ENCODE data around the gene CCM2.
"Not testable (repeated sequence)": the region's sequence is repeated elsewhere in the genome, so short reads cannot be mapped to it uniquely, and the experiment has no call there.

CCM2 gene

GRCh38 chr7:45007571-45008328 lies 7.7 kb downstream of the CCM2 start:
- DNase-seq = no peak

- DNase-seq = no peak
Observed at GRCh38 chr7:45013465-45013967, 13.5 kb downstream of the CCM2 start.

DNA sequence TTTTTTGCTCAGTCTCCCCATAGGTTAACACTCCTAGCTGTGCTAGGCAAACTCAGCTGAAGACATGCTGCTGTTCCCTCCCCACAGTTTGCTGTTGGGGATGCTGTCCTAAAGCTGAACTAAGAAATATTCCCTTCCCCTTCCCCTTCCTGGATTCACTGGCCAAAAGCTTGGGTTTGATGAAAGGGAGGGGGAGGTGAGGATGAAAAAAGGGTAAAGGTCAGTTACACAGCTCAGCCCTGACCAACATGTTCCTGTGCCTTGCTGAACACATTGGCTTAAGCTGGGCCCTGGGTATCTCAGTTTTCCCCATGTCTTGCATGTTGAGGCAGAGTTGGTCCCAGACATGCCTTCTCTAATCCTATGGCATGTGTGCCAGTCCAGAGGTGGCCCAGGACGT lies 15.3 kb downstream of the CCM2 start:
- DNase-seq = no peak

GRCh38 chr7:45017253-45017652 lies 17.3 kb downstream of the CCM2 start:
- no peak for DNase-seq

GRCh38 chr7:45020915-45021314 lies 20.9 kb downstream of the CCM2 start:
- no peak for DNase-seq

GRCh38 chr7:45021604-45022296 lies 21.7 kb downstream of the CCM2 start:
- no peak for DNase-seq

- DNase-seq = no peak
Observed at GRCh38 chr7:45024126-45024744, 24.2 kb downstream of the CCM2 start.

DNA sequence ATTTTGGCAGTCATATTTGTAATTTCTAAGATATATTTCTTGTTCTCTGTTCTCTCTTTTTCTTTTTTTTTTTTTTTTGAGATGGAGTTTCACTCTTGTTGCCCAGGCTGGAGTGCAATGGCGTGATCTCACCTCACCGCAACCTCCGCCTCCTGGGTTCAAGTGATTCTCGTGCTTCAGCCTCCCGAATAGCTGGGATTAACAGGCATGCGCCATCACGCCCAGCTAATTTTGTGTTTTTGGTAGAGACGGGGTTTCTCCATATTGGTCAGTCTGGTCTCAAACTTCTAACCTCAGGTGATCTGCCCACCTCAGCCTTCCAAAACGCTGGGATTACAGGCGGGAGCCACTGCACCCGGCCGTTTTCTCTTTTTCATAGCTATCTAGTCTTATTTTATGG lies 25.5 kb downstream of the CCM2 start:
- DNase-seq = not testable (repeated sequence)

- DNase-seq = no peak
Observed at GRCh38 chr7:45026013-45026412, 26.0 kb downstream of the CCM2 start.

DNA sequence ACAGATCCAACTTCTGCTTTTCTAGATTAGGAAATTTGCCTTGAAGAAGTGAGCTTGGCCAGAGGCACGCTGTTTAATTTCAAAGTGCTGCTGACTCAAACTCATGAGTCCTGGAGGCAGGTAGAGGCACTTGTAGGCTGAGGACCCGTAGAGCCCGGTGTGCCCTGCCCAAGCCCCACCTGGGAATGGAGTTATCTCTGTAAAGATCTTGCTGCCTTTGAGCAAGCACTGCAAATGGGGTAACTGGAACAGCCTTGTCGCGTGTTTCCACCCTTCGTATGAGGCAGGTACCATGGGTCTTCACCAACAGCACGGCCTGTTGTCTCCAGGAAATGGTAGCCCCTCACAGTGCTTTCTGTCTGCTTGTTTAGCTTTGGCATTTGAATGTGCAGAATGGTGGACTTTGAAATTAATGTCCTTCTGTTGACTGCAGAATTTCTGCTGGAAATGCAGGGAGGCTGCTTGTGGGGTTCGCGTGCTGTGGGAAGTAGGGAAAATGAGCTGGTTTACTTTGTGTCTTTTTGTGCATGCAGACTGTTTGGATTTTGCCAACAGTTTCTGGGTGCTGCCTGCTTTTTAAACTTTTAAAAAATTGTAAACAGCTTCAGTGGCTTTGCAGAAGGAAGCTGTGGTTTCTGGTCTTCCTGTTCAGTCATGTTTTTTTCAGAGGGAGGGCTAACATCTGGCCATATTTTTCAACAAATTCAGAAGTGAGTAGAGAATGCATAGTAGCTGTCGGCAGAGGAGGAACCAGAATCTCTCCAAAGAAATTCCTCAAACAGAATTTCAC lies 27.2 kb downstream of the CCM2 start:
- peak; percentile 14 to 27 for DNase-seq

GRCh38 chr7:45027774-45028114 lies 27.7 kb downstream of the CCM2 start:
- DNase-seq = no peak

- no peak for DNase-seq
Observed at GRCh38 chr7:45028138-45028919, 28.3 kb downstream of the CCM2 start.

DNA sequence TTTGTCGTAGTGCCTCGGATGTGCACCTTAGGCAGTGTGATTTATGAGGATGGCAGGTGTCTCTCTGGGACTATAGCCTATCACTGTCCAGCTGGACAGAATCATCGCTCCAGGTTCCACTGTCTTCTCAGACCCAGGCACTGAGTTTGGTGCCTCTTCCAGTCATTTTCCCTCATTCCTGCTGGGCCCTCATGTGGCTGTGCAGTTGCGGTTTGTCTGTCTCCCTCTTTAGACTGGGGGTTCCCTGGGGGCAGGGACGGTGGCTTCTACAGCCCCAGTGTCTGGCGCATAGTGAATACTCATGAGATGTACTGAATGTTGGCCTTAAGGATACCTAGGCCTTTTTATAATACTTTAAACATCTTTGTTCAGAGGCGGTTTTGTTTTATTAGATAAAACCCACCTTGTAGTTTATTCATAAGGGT lies 28.9 kb downstream of the CCM2 start:
- no peak for DNase-seq

- no peak for DNase-seq
Observed at GRCh38 chr7:45031829-45032228, 31.8 kb downstream of the CCM2 start.

DNA sequence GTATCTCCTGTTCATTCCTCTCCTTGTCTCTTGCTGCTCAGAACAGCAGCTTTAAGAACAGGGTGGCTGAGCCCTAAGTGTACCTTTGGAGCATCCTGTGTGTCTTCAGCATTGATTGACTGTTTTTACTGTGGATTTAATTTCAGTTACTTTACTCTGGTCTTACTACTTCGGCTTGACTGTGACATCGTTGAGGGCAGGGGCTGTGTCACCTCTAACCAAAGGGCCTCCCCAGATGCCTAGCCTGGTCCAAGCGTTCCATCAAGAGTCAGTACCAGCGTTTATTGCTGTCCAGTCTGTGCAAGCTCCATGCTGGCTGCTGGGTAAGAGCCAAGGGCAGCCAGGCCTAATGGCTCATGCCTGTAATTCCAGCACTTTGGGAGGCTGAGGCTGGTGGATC lies 32.4 kb downstream of the CCM2 start:
- DNase-seq = no peak

- no peak for DNase-seq
Observed at GRCh38 chr7:45033261-45033930, 33.4 kb downstream of the CCM2 start.

GRCh38 chr7:45033931-45034290 lies 33.9 kb downstream of the CCM2 start:
- DNase-seq = no peak

- DNase-seq = not testable (repeated sequence)
Observed at GRCh38 chr7:45034710-45035109, 34.7 kb downstream of the CCM2 start.

GRCh38 chr7:45035371-45035770 lies 35.4 kb downstream of the CCM2 start:
- DNase-seq = no peak

GRCh38 chr7:45035893-45036292 lies 35.9 kb downstream of the CCM2 start:
- no peak for DNase-seq

GRCh38 chr7:45036317-45036716 lies 36.3 kb downstream of the CCM2 start:
- DNase-seq = no peak

GRCh38 chr7:45036796-45037195 lies 36.8 kb downstream of the CCM2 start:
- no peak for DNase-seq
